Endodermal cell (in vitro differentiated cells): Measurements from ENCODE around the gene PGBD5. TPM values are rescaled to one million over a fixed set of nuclear protein-coding genes. Genes with fewer than 3 reads are reported as not detected.
A peak's percentile ranks its signal among the peaks of the same experiment; 100 is the strongest.

Experiments
- DNase-seq: peaks from one replicate; pipeline ENCODE4 v3.0.0-alpha.2; 2017
- H3K27ac ChIP-seq: 2 replicates; pipeline ENCODE4 v1.5.1; 2013; ENCODE audit warnings: mild to moderate bottlenecking, low read depth, low read length, moderate library complexity
- H3K27me3 ChIP-seq: 2 replicates; pipeline ENCODE4 v1.6.1; 2013; ENCODE audit warnings: mild to moderate bottlenecking, low read length, moderate library complexity; ENCODE audit not compliant: insufficient read depth, control insufficient read depth, poor library complexity, severe bottlenecking
- H3K36me3 ChIP-seq: 2 replicates; pipeline ENCODE4 v1.7.0; 2013; ENCODE audit warnings: mild to moderate bottlenecking, low read length, moderate library complexity; ENCODE audit not compliant: control insufficient read depth, insufficient read depth
- H3K4me1 ChIP-seq: one replicate; pipeline ENCODE4 v1.7.0; 2013; ENCODE audit warnings: low read length; ENCODE audit not compliant: control insufficient read depth, insufficient read depth
- H3K4me3 ChIP-seq: 2 replicates; pipeline ENCODE4 v1.5.1; 2013; ENCODE audit warnings: mild to moderate bottlenecking, low read length, moderate library complexity
- H3K9ac ChIP-seq: 2 replicates; pipeline ENCODE4 v1.6.1; 2013; ENCODE audit warnings: mild to moderate bottlenecking, low read length, moderate library complexity; ENCODE audit not compliant: poor library complexity, severe bottlenecking; ENCODE audit errors: extremely low read depth
- H3K9me3 ChIP-seq: 2 replicates; pipeline ENCODE4 v1.6.1; 2013; ENCODE audit warnings: mild to moderate bottlenecking, low read length, moderate library complexity; ENCODE audit not compliant: control insufficient read depth
- H3K27ac Mint-ChIP-seq: 2 replicates; pipeline ENCODE4 v1.8.0; 2020; ENCODE audit warnings: mixed read lengths
- H3K27me3 Mint-ChIP-seq: 2 replicates; pipeline ENCODE4 v1.8.0; 2021; ENCODE audit warnings: mild to moderate bottlenecking, mixed read lengths; ENCODE audit not compliant: insufficient read depth
- H3K36me3 Mint-ChIP-seq: 2 replicates; pipeline ENCODE4 v1.8.0; 2020; ENCODE audit warnings: low read depth, mixed read lengths
- H3K4me1 Mint-ChIP-seq: 2 replicates; pipeline ENCODE4 v1.8.0; 2020; ENCODE audit warnings: mixed read lengths
- H3K4me3 Mint-ChIP-seq: 2 replicates; pipeline ENCODE4 v1.8.0; 2020; ENCODE audit warnings: mild to moderate bottlenecking, moderate library complexity, mixed read lengths
- H3K9me3 Mint-ChIP-seq: 2 replicates; pipeline ENCODE4 v1.8.0; 2020; ENCODE audit warnings: mild to moderate bottlenecking, mixed read lengths
- CTCF ChIP-seq: fragments of 200-600 bp; sonication (generic); conservative IDR thresholded peaks from 2 replicates; pipeline ENCODE4 v1.5.0; 2021; ENCODE audit warnings: antibody characterized with exemption, mild to moderate bottlenecking
- WGBS, 2 experiments: methylation state at CpG; one replicate each; pipeline versions ENCODE4 v1.1.5 to v1.1.7; 2013; ENCODE audit warnings: missing lambda C conversion rate in 2 of 2, mixed read lengths in 1 of 2; ENCODE audit not compliant: insufficient coverage in 1 of 2, insufficient read length in 1 of 2; 5-methylcytosine and 5-hydroxymethylcytosine counted together
- total RNA-seq, 2 donors: library from RNA; stranded (reverse); fragmentation: NEBNext Ultra II Directional in 1 of 2; extraction: Animal tissue kit (Norgen Biotek cat#: 25700) in 1 of 2; gene quantifications; 2 replicates in 1 of 2; 3 replicates in 1 of 2; pipeline ENCODE4 v1.2.1, GENCODE V29; 2021

PGBD5 gene
- total RNA-seq, 2 donors from 2014 or later = 1.3 to 4.6 TPM

GRCh38 chr1:230270559-230271281 is 155.4 kb downstream of the PGBD5 start:
- Histone ChIP-seq H3K4me3 (no peak overlapping the region), H3K36me3 (peaks cover 17% of the 10 kb centered on the region), H3K9ac (no peak overlapping the region), H3K4me1 (no peaks in the 10 kb centered on the region), H3K9me3 (no peaks in the 10 kb centered on the region), H3K27me3 (no peaks in the 10 kb centered on the region), H3K27ac (no peak overlapping the region)
- Mint-ChIP-seq H3K9me3 (no peaks in the 10 kb centered on the region), H3K27ac (no peak overlapping the region), H3K4me1 (peaks cover 2% of the 10 kb centered on the region), H3K27me3 (no peaks in the 10 kb centered on the region), H3K36me3 (peaks cover 7% of the 10 kb centered on the region), H3K4me3 (no peak overlapping the region)
- DNase-seq = no peak
- WGBS, 2 experiments = 90 to 94% methylated on average over 13 to 14 of the region's 14 CpGs
- no peak for TF ChIP-seq CTCF

GRCh38 chr1:230270185-230270558 is 156.0 kb downstream of the PGBD5 start:
- Mint-ChIP-seq H3K9me3 (no peaks in the 10 kb centered on the region), H3K4me1 (peaks cover 2% of the 10 kb centered on the region), H3K4me3 (no peak overlapping the region), H3K36me3 (peaks cover 13% of the 10 kb centered on the region), H3K27ac (no peak overlapping the region), H3K27me3 (no peaks in the 10 kb centered on the region)
- Histone ChIP-seq H3K27ac (no peak overlapping the region), H3K36me3 (peaks cover 12% of the 10 kb centered on the region), H3K9me3 (no peaks in the 10 kb centered on the region), H3K9ac (no peak overlapping the region), H3K4me1 (no peaks in the 10 kb centered on the region), H3K27me3 (no peaks in the 10 kb centered on the region), H3K4me3 (no peak overlapping the region)
- TF ChIP-seq CTCF = no peak
- 93 to 100% methylated on average over 1 of the region's 1 CpG for WGBS, 2 experiments
- DNase-seq = no peak

- peak; percentile 80 for DNase-seq
- Histone ChIP-seq H3K9me3 (no peaks in the 10 kb centered on the region), H3K9ac (no peak overlapping the region), H3K4me1 (no peaks in the 10 kb centered on the region), H3K4me3 (no peak overlapping the region), H3K36me3 (peaks cover 12% of the 10 kb centered on the region), H3K27me3 (no peaks in the 10 kb centered on the region), H3K27ac (no peak overlapping the region)
- H3K27me3 Mint-ChIP-seq = no peaks in the 10 kb centered on the region
- H3K9me3 Mint-ChIP-seq = no peaks in the 10 kb centered on the region
- peaks cover 2% of the 10 kb centered on the region for H3K4me1 Mint-ChIP-seq
- H3K27ac Mint-ChIP-seq = no peak overlapping the region
- H3K36me3 Mint-ChIP-seq = peaks cover 24% of the 10 kb centered on the region
- H3K4me3 Mint-ChIP-seq = no peak overlapping the region
- 83 to 88% methylated on average over 5 to 19 of the region's 19 CpGs for WGBS, 2 experiments
- TF ChIP-seq CTCF = peak; percentile 82
These were observed 157.6 kb downstream of the PGBD5 start for GRCh38 chr1:230268371-230269170.
